Measurements from ENCODE around the gene TNFRSF25. TPM values are rescaled to one million over a fixed set of nuclear protein-coding genes. Genes with fewer than 3 reads are reported as not detected.

The TNFRSF25 gene
- total RNA-seq, 4 donors from 2014 or later: 31.0 to 88.4 (median 61.5) TPM

- H3K9me3 ChIP-seq: no peaks in the 10 kb centered on the region
- H3K4me3 ChIP-seq: no peak overlapping the region
- peak; percentile 64 to 89 (median 84) for DNase-seq
- H3K27ac ChIP-seq: peak overlapping the region in 1 of 4 donors; percentile 56
- TF ChIP-seq CTCF (IDR thresholded peaks at IDR 0.05): peak; percentile 58 to 93 (median 88)
- no peak for TF ChIP-seq POLR2A (IDR thresholded peaks at IDR 0.05)
- peaks cover 0 to 1% (median 0%) of the 10 kb centered on the region in 3 donors for H3K36me3 ChIP-seq
- H3K27me3 ChIP-seq: no peaks in the 10 kb centered on the region
- peaks cover 5 to 35% (median 8%) of the 10 kb centered on the region in 4 donors for H3K4me1 ChIP-seq
Observed at GRCh38 chr1:6475381-6476133, 9.6 kb upstream of the TNFRSF25 start.

- Histone ChIP-seq H3K4me1 (peaks cover 5 to 36% (median 8%) of the 10 kb centered on the region in 4 donors), H3K9me3 (no peaks in the 10 kb centered on the region), H3K27me3 (no peaks in the 10 kb centered on the region), H3K36me3 (peaks cover 0 to 8% (median 0%) of the 10 kb centered on the region in 3 donors), H3K27ac (peak overlapping the region in 1 of 4 donors; percentile 3), H3K4me3 (no peak overlapping the region)
- TF ChIP-seq CTCF (IDR thresholded peaks at IDR 0.05) (no peak), POLR2A (IDR thresholded peaks at IDR 0.05) (no peak)
- no peak for DNase-seq
Observed at GRCh38 chr1:6474815-6475282, 8.9 kb upstream of the TNFRSF25 start.

- Histone ChIP-seq H3K9me3 (no peaks in the 10 kb centered on the region), H3K27ac (peak overlapping the region in 1 of 4 donors; percentile 97), H3K4me1 (peaks cover 5 to 36% (median 8%) of the 10 kb centered on the region in 4 donors), H3K36me3 (peaks cover 0 to 13% (median 0%) of the 10 kb centered on the region in 3 donors), H3K27me3 (no peaks in the 10 kb centered on the region), H3K4me3 (peak overlapping the region in 2 of 4 donors; percentile 23 to 25)
- no peak for TF ChIP-seq POLR2A (IDR thresholded peaks at IDR 0.05)
- TF ChIP-seq CTCF (IDR thresholded peaks at IDR 0.05): no peak
- peak in 1 of 3 donors; percentile 76 for DNase-seq
Observed at GRCh38 chr1:6473974-6474814, 8.2 kb upstream of the TNFRSF25 start.

- H3K9me3 ChIP-seq: no peaks in the 10 kb centered on the region
- peaks cover 0 to 22% (median 0%) of the 10 kb centered on the region in 3 donors for H3K36me3 ChIP-seq
- no peaks in the 10 kb centered on the region for H3K27me3 ChIP-seq
- TF ChIP-seq CTCF (IDR thresholded peaks at IDR 0.05) (no peak), POLR2A (IDR thresholded peaks at IDR 0.05) (no peak)
- no peak for DNase-seq
- H3K27ac ChIP-seq: peak overlapping the region in 3 of 4 donors; percentile 87 to 97 (median 97)
- H3K4me1 ChIP-seq: peaks cover 5 to 36% (median 8%) of the 10 kb centered on the region in 4 donors
- H3K4me3 ChIP-seq: peak overlapping the region in 2 of 4 donors; percentile 23 to 25
Observed at GRCh38 chr1:6473156-6473555, 7.2 kb upstream of the TNFRSF25 start.

- TF ChIP-seq CTCF (IDR thresholded peaks at IDR 0.05): peak in 4 of 6 experiments; percentile 10 to 63 (median 62)
- TF ChIP-seq POLR2A (IDR thresholded peaks at IDR 0.05): no peak
- peak in 2 of 3 donors; percentile 68 to 80 for DNase-seq
- H3K27ac ChIP-seq: peak overlapping the region in 3 of 4 donors; percentile 87 to 97 (median 97)
- peaks cover 5 to 36% (median 8%) of the 10 kb centered on the region in 4 donors for H3K4me1 ChIP-seq
- H3K9me3 ChIP-seq: no peaks in the 10 kb centered on the region
- peaks cover 0 to 29% (median 0%) of the 10 kb centered on the region in 3 donors for H3K36me3 ChIP-seq
- no peaks in the 10 kb centered on the region for H3K27me3 ChIP-seq
- peak overlapping the region in 2 of 4 donors; percentile 50 to 53 for H3K4me3 ChIP-seq
Observed at GRCh38 chr1:6472391-6472790, 6.4 kb upstream of the TNFRSF25 start.
